ENCODE data around the gene MTMR6.
A peak's percentile ranks its signal among the peaks of the same experiment; 100 is the strongest.
"Not testable (repeated sequence)": the region's sequence is repeated elsewhere in the genome, so short reads cannot be mapped to it uniquely, and the experiment has no call there.

MTMR6 gene

DNA sequence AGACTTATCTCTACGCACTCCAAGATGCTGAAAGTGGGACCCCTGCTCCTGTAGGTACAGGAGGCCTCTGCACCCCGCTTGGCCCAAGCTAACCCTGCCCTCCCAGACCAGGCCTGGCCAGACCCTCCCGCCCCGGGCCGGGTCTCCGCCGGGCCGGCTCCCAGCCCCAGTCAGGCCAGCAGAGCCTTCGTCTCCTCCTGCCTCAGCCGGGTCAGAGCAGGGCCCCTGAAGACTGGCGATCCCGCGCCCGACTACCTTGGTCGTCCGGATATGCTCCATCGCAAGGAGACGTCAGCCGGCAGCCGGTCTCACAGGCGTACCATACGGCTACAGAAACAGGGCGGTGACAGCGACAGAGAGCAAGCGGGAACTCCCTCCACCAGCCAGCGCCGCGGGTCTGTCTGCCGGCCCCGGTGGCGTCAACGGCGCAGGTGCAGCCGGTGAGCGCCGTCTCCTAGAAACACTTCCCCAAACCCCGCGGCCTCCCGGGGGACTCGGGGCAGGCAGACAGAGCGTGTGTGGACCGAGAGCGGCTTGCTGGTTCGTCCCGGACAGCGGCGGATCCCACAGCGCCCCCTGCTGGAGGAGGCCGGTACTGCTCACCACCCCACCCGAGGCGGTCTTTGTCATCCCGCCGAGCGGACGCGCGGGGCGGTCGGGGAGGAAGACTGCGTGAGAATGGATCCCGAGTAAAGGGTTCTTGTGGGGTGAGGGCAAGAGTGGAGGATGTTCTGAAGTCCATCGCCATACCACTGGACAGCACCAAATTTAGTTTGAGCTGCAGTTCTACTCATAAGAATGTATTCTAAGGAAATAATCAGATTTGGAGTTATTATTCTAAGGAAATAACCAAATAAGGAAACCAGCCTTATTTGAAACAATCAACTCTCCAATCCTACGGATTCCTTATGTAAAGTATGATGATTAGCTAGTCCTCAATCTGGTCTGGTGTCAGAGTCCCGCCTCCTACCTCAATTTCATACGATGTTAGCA is at the start of gene MTMR6:
Gene MTMR6 (minus strand): TSS at position 520 of the 993 bp plus-strand sequence. CDS start 241 bp downstream, at position 279.
- DNase-seq = peak; percentile 72

DNA sequence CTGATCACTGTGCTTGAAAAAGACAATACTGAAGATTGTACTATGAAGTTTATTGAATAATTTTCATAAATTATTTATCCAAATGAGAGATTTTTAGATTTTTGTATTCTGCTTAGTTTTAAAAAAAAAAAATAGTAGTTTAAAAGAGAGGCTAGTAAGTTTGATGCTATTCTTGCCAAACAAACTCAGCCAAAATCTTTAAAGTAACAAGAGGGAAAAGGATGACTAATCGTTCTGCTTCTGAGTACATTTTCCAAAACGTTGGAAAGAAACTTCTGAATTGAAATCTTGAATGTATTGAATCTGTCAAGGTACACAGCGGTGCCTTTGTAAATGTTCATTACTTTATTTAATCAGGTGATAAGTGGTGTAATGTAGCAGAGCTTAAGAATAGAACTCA is 48.6 kb upstream of the MTMR6 start:
- DNase-seq = no peak

DNA sequence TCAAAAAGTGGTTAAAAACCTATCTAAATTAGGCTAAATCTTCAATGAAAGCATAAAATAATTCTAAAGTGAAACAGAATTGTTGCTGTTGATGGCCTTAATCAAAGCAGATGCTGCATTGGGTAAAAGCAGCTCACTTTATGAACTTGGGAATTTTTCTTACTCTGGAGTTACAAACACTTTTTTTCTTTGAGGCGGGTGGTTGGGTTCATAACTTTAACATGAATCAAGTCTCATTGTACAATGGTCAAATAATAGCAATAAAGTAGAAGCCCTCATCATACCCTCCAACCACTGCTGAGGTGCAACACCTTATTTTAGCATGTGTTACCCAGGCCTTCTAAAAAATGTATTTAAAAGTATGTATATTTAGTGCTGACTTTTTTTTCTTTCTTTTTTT is 43.3 kb upstream of the MTMR6 start:
- DNase-seq = no peak

DNA sequence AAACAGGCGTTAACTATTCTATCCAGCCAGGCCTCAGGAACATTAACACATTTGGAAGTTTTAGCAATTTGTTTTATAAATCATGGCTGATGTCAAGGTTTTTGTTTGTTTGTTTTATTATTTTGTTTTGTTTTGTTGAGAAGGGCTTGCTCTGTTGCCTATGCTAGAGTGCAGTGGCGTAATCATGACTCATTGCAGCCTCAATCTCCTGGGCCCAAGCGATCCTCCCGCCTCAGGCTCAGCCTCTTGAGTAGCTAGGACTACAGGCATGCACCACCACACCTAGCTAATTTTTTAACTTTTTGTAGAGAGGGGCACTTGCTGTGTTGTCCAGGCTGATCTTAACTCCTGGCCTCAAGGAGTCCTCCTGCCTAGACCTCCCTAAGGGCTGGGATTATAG is 42.4 kb upstream of the MTMR6 start:
- DNase-seq = no peak

DNA sequence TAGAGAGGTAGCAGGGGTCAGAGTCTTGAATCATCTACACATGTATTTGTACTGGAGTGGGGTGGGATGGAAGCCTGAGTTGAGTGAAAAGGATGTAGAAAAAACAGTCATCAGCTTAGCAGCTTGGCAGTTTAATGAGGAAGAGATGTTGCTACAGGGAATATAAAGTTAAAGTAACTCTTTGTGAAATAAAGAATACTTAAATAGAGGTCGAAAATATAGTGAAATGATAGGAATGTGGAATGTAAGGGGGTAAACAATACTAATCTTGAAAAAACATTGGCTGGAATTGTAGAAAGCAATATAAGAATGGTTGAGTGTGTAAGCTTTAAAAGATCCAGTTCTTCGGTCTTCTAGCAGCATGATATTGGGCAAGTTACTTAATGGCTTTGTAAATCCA is 36.8 kb upstream of the MTMR6 start:
- DNase-seq = no peak

DNA sequence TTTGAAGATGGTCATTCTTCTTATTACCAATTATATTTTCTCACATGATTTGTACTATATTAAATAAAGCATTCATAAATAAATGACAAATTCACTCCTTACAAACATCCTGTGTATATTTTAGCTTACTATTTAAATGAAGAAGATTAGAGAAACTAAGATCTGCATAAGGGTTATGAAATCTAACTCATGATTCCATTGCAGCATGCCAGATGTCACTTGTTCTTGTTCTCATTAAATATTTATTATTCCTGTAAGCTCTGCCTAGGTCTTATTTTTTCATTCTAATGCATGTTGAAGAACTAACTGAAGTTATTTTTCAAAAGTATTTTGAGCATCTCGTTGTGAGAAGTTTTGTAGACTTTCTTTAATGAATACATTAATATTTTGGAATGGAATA is 32.5 kb upstream of the MTMR6 start:
- DNase-seq = no peak

DNA sequence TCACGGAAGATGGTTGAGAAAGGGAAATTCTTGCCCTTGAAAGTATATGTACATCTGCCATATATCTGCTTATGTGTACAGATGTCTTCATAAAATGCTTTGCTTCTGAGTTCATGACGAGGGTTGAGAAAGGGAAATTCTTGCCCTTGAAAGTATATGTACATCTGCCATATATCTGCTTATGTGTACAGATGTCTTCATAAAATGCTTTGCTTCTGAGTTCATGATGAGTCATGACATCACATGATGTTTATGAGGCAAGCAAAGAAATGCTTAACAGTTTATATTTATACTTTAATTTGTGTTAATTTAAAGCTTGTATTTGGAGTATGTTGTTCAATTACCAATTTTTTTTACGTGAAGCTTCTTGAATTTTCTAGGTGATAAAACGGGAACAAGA is 31.7 kb upstream of the MTMR6 start:
- not testable (repeated sequence) for DNase-seq

DNA sequence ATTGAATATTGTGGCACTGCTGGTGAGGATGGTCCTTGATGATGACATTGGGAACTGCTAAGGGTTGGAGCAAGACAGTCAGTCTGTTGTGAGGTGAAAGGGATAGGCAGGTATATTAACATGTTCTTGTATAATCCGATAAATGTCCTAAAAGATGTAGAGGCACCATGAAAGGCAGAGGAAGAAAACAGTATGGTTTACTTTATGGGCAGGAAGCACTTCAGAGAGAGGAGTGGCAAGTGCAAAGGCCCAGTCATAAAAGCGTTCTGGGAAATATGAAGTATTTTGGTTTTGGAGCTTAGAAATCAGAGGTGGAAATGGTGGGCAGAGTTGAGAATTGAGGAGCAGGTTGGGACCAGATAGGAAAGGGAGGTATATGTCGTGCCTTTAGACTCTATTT is 23.6 kb upstream of the MTMR6 start:
- DNase-seq = no peak

DNA sequence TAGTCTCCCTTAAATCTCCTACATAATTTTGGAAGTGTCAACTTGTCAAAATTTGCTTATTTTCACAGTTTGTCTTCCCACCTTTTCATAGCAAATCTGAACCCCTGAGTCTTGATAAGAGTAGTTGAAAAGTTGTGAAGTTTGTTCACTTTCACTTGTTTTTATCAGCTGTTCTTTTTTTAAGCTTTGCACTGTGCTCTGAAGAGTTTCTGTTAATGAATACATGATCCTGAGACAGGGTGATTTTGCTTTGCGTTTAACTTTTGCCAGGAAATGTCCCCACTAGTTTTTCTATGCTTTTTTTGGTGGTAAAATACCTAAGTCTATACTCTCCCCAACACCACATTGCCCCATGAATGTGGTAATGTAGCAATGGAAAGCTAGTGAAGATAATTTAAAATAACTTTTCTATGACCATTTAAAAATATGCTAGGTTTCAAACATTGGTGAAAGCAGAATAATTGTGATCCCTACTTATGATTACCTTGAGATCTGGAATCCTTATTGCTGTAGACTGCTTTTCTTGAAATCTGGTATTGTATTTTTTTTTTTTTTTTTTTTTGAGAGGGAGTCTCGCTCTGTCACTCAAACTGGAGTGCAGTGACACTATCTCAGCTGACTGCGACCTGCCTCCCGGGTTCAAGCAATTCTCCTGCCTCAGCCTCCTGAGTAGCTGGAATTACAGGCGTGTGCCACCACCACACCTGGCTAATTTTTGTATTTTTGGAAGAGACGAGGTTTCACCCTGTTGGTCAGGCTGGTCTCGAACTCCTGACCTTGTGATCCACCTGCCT is 19.6 kb upstream of the MTMR6 start:
- DNase-seq = no peak

DNA sequence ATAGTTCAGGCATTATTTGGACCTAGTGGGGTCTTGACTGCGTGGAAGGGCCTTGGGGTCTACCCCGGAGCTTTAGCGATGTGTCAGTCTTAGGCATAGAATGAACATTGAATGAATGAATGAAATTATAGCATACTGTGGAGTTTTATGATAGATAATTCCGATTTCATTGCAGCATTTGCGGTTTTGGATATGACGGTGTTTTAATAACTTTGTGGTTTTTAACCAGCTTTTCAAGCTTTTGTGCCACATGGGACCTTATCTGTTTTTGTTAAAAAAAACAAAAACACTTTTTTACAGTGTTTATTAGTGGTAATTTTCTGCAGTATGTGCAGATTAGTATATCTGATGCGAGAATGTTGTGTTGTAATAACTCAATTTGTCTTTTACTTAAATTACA is 14.8 kb upstream of the MTMR6 start:
- DNase-seq = no peak

DNA sequence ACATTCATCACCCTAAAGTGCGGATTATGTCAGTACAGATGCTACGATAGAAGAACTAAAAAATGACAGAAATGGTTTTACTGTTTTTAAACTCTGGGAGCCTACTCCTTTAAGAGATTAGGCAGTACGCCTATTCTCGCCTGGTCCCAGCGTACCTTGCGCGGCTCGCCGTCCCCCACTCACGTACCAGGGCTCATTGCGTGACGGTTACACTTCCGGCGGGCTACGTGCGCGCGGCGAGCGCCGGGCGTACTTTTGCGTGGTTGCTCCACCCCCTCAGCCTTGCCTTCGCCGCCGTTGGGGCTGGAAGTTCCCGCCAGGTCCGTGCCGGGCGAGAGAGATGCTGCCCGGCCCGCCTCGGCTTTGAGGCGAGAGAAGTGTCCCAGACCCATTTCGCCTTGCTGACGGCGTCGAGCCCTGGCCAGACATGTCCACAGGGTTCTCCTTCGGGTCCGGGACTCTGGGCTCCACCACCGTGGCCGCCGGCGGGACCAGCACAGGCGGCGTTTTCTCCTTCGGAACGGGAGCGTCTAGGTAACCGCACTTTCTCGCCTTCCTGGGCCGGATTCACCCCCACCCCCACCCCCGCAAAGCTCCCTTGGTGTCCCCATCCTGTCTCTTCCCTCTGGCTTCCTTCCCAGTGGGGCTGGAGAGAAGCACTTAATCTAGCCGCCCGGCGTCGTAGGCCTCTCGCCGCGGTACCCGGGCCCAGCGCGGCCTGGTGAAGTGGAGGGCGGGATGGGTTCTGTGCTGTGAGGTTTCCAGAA is 14.2 kb upstream of the MTMR6 start, which contains the start of gene NUP58:
Gene NUP58 (plus strand): TSS at position 279 of the 767 bp plus-strand sequence. CDS start 149 bp downstream, at position 428.
- peak; percentile 82 for DNase-seq

DNA sequence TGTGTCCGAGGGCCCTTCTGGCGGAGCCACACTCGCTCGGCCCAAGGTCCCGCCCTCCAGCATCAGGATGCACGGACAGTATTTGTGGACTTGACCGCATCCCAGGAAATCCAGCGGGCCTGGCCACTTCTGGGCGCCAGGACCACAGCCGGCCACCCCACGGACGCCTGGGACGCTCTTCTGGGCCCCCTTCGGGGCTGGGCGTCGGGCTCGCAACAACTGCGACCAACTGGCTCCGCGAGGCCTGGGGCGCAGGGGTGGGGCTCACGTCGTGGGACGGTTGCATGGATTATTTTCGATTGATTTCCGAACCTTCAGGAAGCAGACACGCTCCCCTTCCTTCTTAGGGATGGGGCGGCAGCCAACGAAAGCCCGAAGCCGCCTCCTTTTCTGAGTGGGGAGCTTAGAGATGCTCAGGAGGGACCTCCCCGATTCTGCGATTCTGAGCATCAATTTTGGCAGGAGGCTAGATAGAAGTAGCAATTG is 13.6 kb upstream of the MTMR6 start:
- DNase-seq = no peak

DNA sequence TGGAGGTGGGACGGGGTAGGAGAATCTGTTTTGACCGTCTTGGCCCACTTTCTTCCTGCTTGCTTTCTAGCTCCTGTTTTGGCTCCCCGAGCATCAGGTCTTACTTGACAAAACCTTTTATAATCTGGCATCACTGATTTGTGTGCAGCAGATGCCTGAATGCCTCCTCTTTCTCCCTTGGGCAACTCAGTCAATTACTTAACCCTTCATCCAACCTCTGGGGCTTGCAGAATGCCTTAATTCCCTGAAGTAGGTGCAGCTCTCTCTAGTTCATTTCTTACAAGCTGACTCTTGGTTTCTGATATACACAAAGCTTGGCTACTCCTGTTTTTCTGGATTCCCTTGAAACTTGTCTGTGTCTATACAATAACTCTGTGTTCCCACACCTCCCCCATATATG is 8.4 kb upstream of the MTMR6 start:
- no peak for DNase-seq

DNA sequence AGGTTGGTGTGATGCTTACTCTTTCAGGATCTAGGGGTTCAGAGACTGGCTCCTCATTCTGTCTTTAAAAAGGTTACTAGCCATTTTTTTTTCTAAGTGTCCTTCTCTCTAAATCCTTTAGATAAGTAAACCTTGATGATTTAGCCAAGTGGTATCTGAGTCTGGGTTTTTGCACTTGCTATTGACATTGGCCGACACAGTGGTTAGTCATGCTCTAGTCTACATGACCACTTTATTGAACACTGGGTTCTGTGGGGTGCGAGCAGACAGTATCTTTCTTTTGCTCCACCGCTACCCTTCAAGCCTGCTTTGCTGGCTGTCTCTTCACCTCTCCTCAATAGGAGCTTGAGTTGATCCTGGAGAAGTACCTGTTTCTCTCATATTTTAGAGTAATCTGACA is 7.9 kb upstream of the MTMR6 start:
- DNase-seq = no peak

DNA sequence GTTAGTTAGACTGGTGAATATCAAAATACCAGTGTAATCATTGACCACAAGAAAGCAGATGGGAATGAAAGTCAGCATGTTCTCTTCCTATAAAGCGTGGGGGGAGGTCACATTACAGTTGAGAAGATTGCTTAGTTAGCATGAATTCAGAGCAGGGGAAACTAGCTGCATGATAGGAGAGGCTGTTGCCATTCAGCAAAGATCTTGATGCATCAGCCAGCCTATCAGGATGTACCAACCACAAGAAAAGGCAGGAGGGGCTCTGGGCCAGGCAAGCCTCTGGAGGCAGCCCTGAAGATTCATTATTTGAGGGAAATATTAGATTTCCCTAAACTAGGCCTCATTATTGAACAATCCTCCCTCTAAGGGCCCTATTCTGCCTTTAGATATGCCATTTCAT is 5.0 kb upstream of the MTMR6 start:
- peak; percentile 78 for DNase-seq

DNA sequence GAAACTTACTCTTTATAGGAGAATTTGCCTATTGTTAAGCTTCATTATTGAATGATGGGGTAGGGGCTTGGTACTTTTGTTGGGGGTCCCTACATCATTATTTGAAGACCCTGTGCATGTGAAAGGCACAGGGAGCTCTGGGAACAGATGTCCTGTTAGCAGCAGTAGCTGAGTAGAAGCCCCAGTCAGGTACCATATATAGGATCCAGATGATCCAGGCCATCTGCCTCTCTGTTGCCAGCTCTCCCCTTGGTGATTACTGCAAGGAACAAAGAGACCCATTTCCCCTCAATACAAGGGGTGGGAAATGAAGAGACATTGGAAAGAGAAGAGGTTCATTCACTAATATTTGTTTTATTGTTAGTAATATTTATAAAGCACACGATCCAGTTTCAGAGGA is 4.4 kb upstream of the MTMR6 start:
- DNase-seq = peak; percentile 31

DNA sequence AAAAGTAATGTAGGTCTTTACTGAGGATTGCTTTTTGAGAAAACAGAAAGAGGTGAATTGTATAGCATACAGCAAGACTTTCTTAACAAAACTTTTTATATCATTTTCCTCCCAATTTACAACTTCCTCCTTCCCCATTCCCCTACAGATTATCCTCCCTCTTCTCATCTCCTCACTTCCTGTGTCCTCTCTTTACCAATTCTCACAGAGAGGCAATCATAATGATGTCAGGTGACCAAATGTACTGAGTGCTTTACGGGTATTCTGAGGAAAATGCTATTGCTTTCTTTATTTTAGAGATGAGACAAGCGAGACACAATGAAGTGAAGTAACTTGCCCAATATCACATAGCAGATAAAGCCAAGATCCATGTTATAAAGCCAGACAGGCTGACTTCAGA is 1.7 kb upstream of the MTMR6 start:
- no peak for DNase-seq

DNA sequence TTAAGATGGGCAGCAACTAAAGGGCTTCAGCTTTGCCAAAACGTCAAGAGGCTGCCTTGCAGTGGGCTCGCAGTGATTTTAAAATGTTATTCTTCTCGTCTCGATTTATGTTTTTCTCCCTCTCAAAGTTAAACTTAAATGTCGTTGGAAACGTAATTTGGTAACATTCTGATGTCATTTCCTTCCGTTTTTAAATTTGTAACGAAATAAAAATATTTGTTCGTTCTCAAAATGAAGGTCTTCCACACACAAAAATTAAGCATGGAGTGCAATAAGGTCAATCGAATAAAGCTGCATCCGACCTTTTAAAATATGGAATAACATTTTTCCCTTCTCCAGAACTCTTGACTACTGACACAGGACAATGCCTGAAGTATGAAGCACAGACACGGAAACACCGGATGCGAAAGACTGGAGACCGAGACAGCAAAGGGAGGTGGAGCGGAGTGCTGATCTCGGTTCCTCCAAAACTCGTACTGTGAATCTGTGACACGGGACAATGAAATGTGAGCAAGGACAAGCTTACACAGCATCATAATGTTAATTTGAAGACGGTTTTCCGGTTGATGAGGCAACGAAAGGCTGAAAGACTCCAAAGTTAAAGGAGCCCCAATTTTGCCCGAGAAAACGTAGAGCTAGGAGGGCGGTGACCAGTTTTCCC is 850 bp downstream of the MTMR6 start:
- peak; percentile 9 for DNase-seq

DNA sequence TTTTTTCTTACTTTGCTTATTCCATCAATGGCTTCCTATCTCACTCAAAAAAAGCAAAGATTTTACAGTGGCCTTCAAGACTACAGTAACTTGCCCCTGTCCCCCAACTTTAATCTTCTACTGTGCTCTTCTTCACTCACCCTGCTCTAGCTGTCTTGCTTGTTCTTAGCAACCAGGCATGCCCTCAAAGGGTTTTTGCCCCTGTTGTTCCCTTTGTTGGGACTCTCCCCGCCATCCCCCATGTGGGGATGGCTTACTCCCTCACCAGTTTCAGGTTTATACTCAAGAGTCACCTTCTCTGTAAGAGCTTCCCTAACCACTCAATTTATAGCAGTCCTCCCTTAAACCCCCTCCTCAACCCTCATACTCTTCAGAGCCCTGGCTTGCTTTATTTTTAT is 5.4 kb downstream of the MTMR6 start:
- DNase-seq = no peak

DNA sequence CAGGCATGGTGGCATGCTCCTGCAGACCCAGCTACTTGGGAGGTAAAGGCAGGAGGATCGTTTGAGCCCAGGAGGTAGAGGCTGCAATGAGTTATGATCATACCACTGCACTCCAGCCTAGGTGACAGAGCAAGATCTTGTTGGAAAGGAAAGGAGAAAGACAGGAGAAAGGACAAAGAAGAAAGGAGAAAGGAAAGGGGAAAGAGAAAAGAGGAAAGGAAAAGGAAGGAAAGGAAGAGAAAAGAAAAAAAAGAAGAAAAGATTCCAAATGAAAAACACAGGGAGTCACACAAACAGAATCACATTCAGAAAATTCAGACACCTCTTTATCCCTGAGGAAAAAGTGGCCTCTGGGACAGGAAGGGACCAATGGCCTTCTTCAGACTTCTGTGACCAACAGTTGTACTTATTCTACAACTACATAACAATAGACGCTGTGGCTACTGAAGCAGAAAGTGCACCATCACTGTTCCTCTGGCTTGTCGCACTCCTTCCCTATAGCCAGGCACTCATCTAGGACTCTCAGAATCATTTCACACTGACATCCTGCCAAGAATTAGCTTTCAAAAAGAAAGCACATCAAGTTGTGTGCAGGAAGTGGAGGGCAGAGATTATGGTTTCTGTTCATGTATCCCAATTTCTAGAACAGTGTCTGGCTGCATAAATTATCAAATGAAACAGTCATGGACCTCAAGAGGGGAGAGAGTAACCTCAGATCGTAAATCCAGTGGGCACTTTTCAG is 5.9 kb downstream of the MTMR6 start:
- DNase-seq = no peak

DNA sequence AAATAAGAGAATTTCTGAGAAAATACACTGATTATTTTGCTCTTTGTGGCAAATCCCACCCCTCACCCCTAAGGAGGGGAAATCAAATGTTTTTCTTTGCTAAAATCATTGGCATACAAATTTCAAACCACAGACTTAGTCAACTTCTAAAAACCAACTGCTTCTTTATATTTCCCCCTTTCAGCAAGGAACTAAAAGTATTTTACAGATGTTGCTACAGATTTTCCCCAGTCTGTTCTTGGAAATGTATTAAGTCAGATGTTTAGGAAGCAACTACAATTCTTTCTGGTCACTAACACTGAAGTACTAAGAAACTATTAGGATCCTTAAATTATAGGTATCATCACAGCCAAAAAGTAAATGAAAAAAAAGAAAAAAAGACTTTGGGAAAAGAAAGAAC is 6.9 kb downstream of the MTMR6 start:
- DNase-seq = no peak

DNA sequence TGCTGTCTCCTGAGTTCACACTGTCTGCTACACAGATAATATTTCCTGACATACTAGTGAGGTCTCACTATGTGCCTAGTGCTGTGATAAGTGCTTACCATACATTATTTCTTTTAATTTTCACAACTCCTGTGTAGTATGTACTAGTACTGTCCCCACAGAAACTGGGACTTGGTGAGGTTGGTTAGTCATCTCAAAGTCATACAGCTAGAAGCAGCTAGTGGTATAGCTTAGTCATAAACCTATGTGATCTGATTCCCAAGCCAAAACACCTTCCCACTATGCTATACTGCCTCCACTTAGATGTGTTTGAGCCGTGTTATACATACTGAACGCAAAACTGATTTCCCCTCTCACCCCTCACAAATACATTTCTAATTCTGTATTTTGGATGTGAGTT is 10.5 kb downstream of the MTMR6 start:
- DNase-seq = no peak
